HEK293 (cell line): ENCODE measurements around the gene B3GALT5.

Experiments
- CTCF ChIA-PET: fragments of 350-600 bp; formaldehyde crosslinking; extraction: SDS; loops from one replicate; lab custom pipeline; 2021; ENCODE audit warnings: antibody characterized with exemption; lab: Yijun Ruan, JAX
- POLR2A ChIA-PET: fragments of 300-600 bp; formaldehyde crosslinking; extraction: SDS; loops from one replicate; lab custom pipeline; 2020; ENCODE audit warnings: antibody characterized with exemption, inconsistent platforms; lab: Yijun Ruan, JAX
- H3K27ac ChIP-seq: fragments of 200-500 bp; sonication (Bioruptor generic); 2 replicates; pipeline ENCODE4 v1.5.1; 2014; ENCODE audit warnings: low read depth, low read length, control low read depth, inconsistent platforms; ENCODE audit errors: extremely low read depth
- H3K36me3 ChIP-seq, 2 experiments: fragments of 200-500 bp in 1 of 2; sonication (Bioruptor generic) in 1 of 2; 1 replicate in 1 of 2; 2 replicates in 1 of 2; pipeline ENCODE4 v1.5.1; 2014 to 2017; ENCODE audit warnings: inconsistent platforms in 2 of 2, low read length in 2 of 2; ENCODE audit not compliant: control insufficient read depth in 2 of 2, insufficient read depth in 1 of 2
- H3K4me1 ChIP-seq: fragments of 200-500 bp; sonication (Bioruptor generic); 2 replicates; pipeline ENCODE4 v1.5.1; 2014; ENCODE audit warnings: mild to moderate bottlenecking, low read length, inconsistent platforms; ENCODE audit not compliant: control insufficient read depth, insufficient read depth
- H3K4me3 ChIP-seq: 2 replicates; pipeline ENCODE4 v1.5.1; 2011; ENCODE audit warnings: low read depth, mild to moderate bottlenecking, control low read depth, low read length, moderate library complexity
- H3K9me3 ChIP-seq: fragments of 200-500 bp; sonication (Bioruptor generic); 2 replicates; pipeline ENCODE4 v1.5.1; 2014; ENCODE audit warnings: low read depth, low read length, inconsistent platforms; ENCODE audit not compliant: control insufficient read depth, insufficient read depth
- AEBP2 ChIP-seq: fragments of 450-650 bp; formaldehyde crosslinking; IDR thresholded peaks from 2 replicates; pipeline ENCODE4 v1.5.1; 2016; ENCODE audit warnings: missing biosample characterization, missing genetic modification characterization, borderline replicate concordance
- BCL11A ChIP-seq: fragments of 450-650 bp; formaldehyde crosslinking; IDR thresholded peaks from 2 replicates; pipeline ENCODE4 v1.5.1; 2016; ENCODE audit warnings: low read depth, missing biosample characterization, missing genetic modification characterization
- BCL6B ChIP-seq: fragments of 450-650 bp; formaldehyde crosslinking; IDR thresholded peaks from 2 replicates; pipeline ENCODE4 v1.5.1; 2017; ENCODE audit warnings: missing biosample characterization, missing genetic modification characterization
- KLF1 ChIP-seq: fragments of 450-650 bp; formaldehyde crosslinking; IDR thresholded peaks from 2 replicates; pipeline ENCODE4 v1.5.1; 2016; ENCODE audit warnings: missing biosample characterization, missing genetic modification characterization
- KLF17 ChIP-seq: fragments of 450-650 bp; formaldehyde crosslinking; IDR thresholded peaks from 2 replicates; pipeline ENCODE4 v1.5.1; 2016; ENCODE audit warnings: missing biosample characterization, missing genetic modification characterization
- KLF9 ChIP-seq: fragments of 450-650 bp; formaldehyde crosslinking; IDR thresholded peaks from 2 replicates; pipeline ENCODE4 v1.5.1; 2016; ENCODE audit warnings: missing biosample characterization, missing genetic modification characterization, low read depth
- SETDB1 ChIP-seq: IDR thresholded peaks from one replicate; pipeline ENCODE4 v1.6.1; 2017; ENCODE audit warnings: mild to moderate bottlenecking, low read length, moderate library complexity, mixed read lengths; ENCODE audit not compliant: insufficient read length
- TCF7L2 ChIP-seq: IDR thresholded peaks from 2 replicates; pipeline ENCODE4 v1.6.1; 2011; ENCODE audit warnings: low read depth, mild to moderate bottlenecking, inconsistent platforms, low read length, moderate library complexity, borderline replicate concordance
- TRIM28 ChIP-seq: IDR thresholded peaks from 2 replicates; pipeline ENCODE4 v1.6.1; 2011; ENCODE audit warnings: low read length, control low read depth, borderline replicate concordance
- ZNF214 ChIP-seq: fragments of 450-650 bp; formaldehyde crosslinking; IDR thresholded peaks from 2 replicates; pipeline ENCODE4 v1.5.1; 2017; ENCODE audit warnings: missing biosample characterization, mild to moderate bottlenecking, missing genetic modification characterization, borderline replicate concordance
- ZNF335 ChIP-seq: fragments of 450-650 bp; formaldehyde crosslinking; conservative IDR thresholded peaks from 2 replicates; pipeline ENCODE4 v1.5.1; 2016; ENCODE audit warnings: missing biosample characterization, missing genetic modification characterization
- ZNF366 ChIP-seq: fragments of 450-650 bp; formaldehyde crosslinking; conservative IDR thresholded peaks from 2 replicates; pipeline ENCODE4 v1.5.1; 2016; ENCODE audit warnings: missing biosample characterization, missing genetic modification characterization
- ZNF394 ChIP-seq: fragments of 450-650 bp; formaldehyde crosslinking; IDR thresholded peaks from 2 replicates; pipeline ENCODE4 v1.5.1; 2016; ENCODE audit warnings: missing biosample characterization, missing genetic modification characterization, mild to moderate bottlenecking, moderate library complexity, borderline replicate concordance
- ZNF580 ChIP-seq: fragments of 450-650 bp; formaldehyde crosslinking; IDR thresholded peaks from 2 replicates; pipeline ENCODE4 v1.5.1; 2016; ENCODE audit warnings: missing biosample characterization, missing genetic modification characterization
- ZNF623 ChIP-seq: fragments of 450-650 bp; formaldehyde crosslinking; IDR thresholded peaks from 2 replicates; pipeline ENCODE4 v1.5.1; 2016; ENCODE audit warnings: missing biosample characterization, missing genetic modification characterization
- ZNF654 ChIP-seq: fragments of 450-650 bp; formaldehyde crosslinking; IDR thresholded peaks from 2 replicates; pipeline ENCODE4 v1.5.1; 2016; ENCODE audit warnings: low read depth, missing biosample characterization, missing genetic modification characterization
- ZNF777 ChIP-seq: fragments of 450-650 bp; formaldehyde crosslinking; IDR thresholded peaks from 2 replicates; pipeline ENCODE4 v1.5.1; 2017; ENCODE audit warnings: missing biosample characterization, missing genetic modification characterization, borderline replicate concordance
- TF ChIP-seq, protein P1 (sequence below): fragments of 450-650 bp; formaldehyde crosslinking; IDR thresholded peaks from 2 replicates; pipeline ENCODE4 v1.5.0; 2017; ENCODE audit warnings: missing biosample characterization, missing genetic modification characterization, borderline replicate concordance
- TF ChIP-seq, protein P2 (sequence below): IDR thresholded peaks from 2 replicates; pipeline ENCODE4 v1.6.1; 2011; ENCODE audit warnings: mild to moderate bottlenecking, low read depth, low read length, borderline replicate concordance

Gene B3GALT5

DNA sequence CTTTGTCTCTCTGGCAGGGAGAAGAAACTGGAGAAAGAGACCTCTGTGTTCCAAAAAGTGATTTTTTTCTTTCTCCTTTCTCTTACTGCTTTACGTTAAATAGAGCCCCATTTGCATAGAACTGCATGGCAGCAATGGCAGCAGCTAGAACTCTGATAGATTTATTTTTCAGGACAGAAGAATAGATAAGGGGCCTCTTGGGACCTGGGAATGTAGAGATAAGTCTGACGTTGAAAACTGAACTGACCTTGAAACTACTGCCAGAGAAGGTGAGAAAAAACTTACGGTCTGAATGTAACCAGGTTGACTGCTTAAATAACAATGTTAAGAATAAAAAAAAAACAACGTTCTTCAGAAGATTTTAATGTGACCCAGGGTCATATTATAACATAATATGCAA is 25.4 kb upstream of the B3GALT5 start (continued):
- TF ChIP-seq ZNF580 (tag by site-specific recombination) (no peak), BCL11A (tag by site-specific recombination) (no peak), TCF7L2 (no peak)
- TF ChIP-seq, all 188 proteins: peak for 0

DNA sequence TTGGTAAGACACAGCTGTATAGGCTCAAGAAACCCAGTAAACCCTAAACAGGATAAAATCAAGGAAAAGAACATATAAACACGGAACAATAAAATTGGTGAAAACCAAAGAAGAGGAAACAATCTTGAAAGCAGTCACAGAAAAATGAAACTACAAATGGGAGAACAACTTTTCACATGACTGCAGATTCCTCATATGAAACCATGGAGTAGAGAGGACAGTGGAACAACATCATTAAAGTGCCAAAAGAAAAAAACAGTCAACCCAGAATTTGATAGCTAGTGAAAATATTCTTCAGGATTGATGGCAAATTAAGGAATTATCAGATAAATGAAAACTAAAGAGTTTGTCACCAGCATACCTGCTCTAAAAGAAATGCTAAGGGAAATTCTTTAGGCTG is 23.9 kb upstream of the B3GALT5 start:
- no peak overlapping the region for H3K4me3 ChIP-seq
- H3K36me3 ChIP-seq, result no peaks in the 10 kb centered on the region
- no peaks in the 10 kb centered on the region for H3K4me1 ChIP-seq
- ChIA-PET CTCF (no interaction called here), POLR2A (no interaction called here)
- H3K9me3 ChIP-seq, result no peaks in the 10 kb centered on the region
- no peak overlapping the region for H3K27ac ChIP-seq
- no peak for TF ChIP-seq ZNF654 (tag by site-specific recombination)
- TF ChIP-seq SETDB1, result peak; percentile 69
- no peak for TF ChIP-seq ZNF335 (tag by site-specific recombination)
- TF ChIP-seq TRIM28, result peak; percentile 78; the same call in 1 of the 2 replicates

GRCh38 chr21:39593522-39593921 is 19.2 kb upstream of the B3GALT5 start:
- Histone ChIP-seq H3K9me3 (no peaks in the 10 kb centered on the region), H3K4me1 (no peaks in the 10 kb centered on the region), H3K27ac (no peak overlapping the region), H3K4me3 (no peak overlapping the region), H3K36me3 (no peaks in the 10 kb centered on the region)
- ChIA-PET POLR2A (no interaction called here), CTCF (no interaction called here)
- TF ChIP-seq KLF17, result no peak
- TF ChIP-seq KLF9 (tag by site-specific recombination), result no peak
- TF ChIP-seq AEBP2 (tag by site-specific recombination), result no peak
- TF ChIP-seq ZNF214 (tag by site-specific recombination), result no peak
- TF ChIP-seq BCL6B (tag by site-specific recombination), result no peak
- TF ChIP-seq, protein P1, sequence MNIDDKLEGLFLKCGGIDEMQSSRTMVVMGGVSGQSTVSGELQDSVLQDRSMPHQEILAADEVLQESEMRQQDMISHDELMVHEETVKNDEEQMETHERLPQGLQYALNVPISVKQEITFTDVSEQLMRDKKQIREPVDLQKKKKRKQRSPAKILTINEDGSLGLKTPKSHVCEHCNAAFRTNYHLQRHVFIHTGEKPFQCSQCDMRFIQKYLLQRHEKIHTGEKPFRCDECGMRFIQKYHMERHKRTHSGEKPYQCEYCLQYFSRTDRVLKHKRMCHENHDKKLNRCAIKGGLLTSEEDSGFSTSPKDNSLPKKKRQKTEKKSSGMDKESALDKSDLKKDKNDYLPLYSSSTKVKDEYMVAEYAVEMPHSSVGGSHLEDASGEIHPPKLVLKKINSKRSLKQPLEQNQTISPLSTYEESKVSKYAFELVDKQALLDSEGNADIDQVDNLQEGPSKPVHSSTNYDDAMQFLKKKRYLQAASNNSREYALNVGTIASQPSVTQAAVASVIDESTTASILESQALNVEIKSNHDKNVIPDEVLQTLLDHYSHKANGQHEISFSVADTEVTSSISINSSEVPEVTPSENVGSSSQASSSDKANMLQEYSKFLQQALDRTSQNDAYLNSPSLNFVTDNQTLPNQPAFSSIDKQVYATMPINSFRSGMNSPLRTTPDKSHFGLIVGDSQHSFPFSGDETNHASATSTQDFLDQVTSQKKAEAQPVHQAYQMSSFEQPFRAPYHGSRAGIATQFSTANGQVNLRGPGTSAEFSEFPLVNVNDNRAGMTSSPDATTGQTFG, result no peak
- TF ChIP-seq KLF1 (tag by site-specific recombination), result no peak
- no peak for TF ChIP-seq ZNF366 (tag by site-specific recombination)
- TF ChIP-seq ZNF623, result no peak
- no peak for TF ChIP-seq ZNF394 (tag by site-specific recombination)
- TF ChIP-seq ZNF777, result no peak
- TF ChIP-seq, protein P2, sequence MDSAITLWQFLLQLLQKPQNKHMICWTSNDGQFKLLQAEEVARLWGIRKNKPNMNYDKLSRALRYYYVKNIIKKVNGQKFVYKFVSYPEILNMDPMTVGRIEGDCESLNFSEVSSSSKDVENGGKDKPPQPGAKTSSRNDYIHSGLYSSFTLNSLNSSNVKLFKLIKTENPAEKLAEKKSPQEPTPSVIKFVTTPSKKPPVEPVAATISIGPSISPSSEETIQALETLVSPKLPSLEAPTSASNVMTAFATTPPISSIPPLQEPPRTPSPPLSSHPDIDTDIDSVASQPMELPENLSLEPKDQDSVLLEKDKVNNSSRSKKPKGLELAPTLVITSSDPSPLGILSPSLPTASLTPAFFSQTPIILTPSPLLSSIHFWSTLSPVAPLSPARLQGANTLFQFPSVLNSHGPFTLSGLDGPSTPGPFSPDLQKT, result no peak
